Stimulated activated naive B cell treated with anti-CD40 and anti-IgM and Interleukin-4, amounts not matched to agents 10 μg/mL and 1 μg/mL and 100 μg/mL, for 72 hours (primary cell): ENCODE measurements around the gene UACA.
"Not testable (repeated sequence)": the region's sequence is repeated elsewhere in the genome, so short reads cannot be mapped to it uniquely, and the experiment has no call there.

Experiments used
- ATAC-seq, 2 donors: fragments of 150-1000 bp; cut with Tn5 transposase; replicated peaks; 2 replicates each; pipeline ENCODE4 v1.10.0; 2021; ENCODE audit warnings: moderate library complexity in 1 of 2
- DNase-seq: peaks from one replicate; pipeline ENCODE4 v3.0.0; 2021
- H3K27ac Mint-ChIP-seq: one replicate; pipeline ENCODE4 v1.8.0; 2022; ENCODE audit warnings: mild to moderate bottlenecking, mixed read lengths
- H3K27me3 Mint-ChIP-seq, 2 donors: one replicate each; pipeline ENCODE4 v1.8.0; 2022; ENCODE audit warnings: mixed read lengths in 2 of 2
- H3K36me3 Mint-ChIP-seq, 2 donors: one replicate each; pipeline ENCODE4 v1.8.0; 2022; ENCODE audit warnings: mixed read lengths in 2 of 2, mild to moderate bottlenecking in 1 of 2
- H3K4me1 Mint-ChIP-seq, 2 donors: one replicate each; pipeline ENCODE4 v1.8.0; 2022; ENCODE audit warnings: mixed read lengths in 2 of 2, mild to moderate bottlenecking in 1 of 2
- H3K4me3 Mint-ChIP-seq, 2 donors: one replicate each; pipeline ENCODE4 v1.8.0; 2022; ENCODE audit warnings: mild to moderate bottlenecking in 2 of 2, mixed read lengths in 2 of 2, moderate library complexity in 1 of 2
- H3K9me3 Mint-ChIP-seq, 2 donors: one replicate each; pipeline ENCODE4 v1.8.0; 2022; ENCODE audit warnings: mixed read lengths in 2 of 2, mild to moderate bottlenecking in 1 of 2

The UACA gene

DNA sequence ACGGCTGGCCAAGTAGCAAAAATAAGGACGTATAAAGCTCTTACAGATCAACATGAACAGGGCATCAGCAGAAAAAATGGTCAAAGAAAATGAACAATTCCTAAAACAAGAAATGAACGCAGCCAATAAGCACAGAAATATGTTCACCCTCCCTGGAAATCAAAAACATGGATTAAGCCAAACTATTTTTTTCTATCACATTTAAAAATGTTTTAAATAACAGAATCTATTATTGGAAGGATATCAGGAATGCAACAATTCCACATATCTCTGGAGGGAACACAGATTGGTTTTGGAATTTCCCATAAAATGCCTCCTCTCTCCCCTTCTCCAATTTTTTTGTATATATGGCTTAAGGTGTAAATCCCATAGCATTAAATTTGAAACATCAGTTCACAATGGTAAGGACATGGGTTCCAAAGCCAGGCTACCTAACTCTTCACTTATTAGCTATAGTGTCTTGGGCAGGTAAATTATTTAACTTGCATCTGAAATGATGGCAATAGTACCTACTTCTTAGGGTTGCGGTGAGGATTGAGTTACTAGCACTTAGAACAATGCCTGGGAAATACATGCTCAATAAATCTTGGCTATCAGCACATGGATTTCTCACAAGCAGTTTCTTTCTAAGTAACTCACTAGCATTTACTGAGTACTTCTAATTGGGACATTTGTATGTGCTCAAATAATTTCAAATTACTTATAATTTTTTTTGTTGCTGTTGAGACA lies 10.1 kb downstream of the UACA start:
- Mint-ChIP-seq H3K4me1 (peaks cover 2 to 20% of the 10 kb centered on the region in 2 donors), H3K27ac (no peak overlapping the region), H3K4me3 (no peak overlapping the region), H3K27me3 (peaks cover 0 to 4% of the 10 kb centered on the region in 2 donors), H3K9me3 (no peaks in the 10 kb centered on the region), H3K36me3 (no peaks in the 10 kb centered on the region)
- ATAC-seq (no peak), DNase-seq (no peak)

DNA sequence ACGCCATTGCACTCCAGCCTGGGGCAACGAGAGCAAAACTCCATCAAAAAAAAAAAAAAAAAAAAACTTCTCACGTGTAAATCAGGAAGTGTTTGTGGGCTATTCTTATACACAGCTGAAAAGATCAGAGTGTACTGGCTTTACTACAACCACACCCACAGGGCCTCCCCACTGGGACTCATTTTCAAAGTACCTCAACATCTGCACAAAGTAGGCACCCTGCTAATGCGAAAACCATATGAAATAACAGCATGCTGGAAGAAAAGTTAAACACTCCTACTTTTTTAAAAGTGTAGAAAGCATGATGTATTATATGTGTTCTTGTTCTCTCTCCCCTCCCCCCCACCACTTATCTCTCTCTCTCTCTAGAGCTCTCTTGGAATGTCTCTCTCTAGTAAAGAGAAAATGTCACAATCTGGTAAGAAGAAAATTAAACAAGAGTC lies 11.1 kb downstream of the UACA start:
- Mint-ChIP-seq H3K27ac (no peak overlapping the region), H3K27me3 (peaks cover 0 to 4% of the 10 kb centered on the region in 2 donors), H3K9me3 (no peaks in the 10 kb centered on the region), H3K4me3 (no peak overlapping the region), H3K4me1 (peaks cover 2 to 15% of the 10 kb centered on the region in 2 donors), H3K36me3 (no peaks in the 10 kb centered on the region)
- ATAC-seq (peak; percentile 38 to 41), DNase-seq (no peak)

DNA sequence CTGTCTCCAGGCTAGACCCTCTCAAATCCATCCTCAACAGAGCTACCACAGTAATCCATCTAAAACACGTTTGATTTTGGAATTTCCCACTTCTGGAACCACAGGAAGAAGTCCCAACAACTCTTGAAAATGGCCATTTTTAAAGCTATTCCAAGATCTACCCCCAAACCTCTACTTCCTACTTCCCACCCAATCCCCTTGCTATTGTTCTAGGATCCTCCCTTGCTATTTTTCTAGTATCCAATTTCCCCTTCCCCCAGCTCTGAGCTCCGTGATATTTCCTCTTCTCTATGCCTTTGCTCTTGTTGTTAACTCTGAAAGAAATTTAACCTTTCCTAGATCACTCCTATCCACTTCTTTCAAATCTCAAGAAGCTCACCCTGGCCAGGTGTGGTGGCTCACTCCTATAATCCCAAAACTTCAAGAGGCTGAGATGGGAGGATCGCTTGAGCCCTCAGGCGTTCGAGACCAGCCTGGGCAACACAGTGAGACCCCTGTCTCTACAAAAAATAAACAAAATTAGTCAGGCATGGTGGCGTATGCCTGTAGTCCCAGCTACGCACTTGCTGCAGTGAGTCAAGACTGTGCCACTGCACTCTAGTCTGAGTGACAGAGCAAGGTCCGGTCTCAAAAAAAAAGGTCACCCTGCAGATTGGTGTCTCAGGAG lies 13.0 kb downstream of the UACA start:
- peaks cover 2 to 14% of the 10 kb centered on the region in 2 donors for H3K4me1 Mint-ChIP-seq
- peaks cover 0 to 2% of the 10 kb centered on the region in 2 donors for H3K9me3 Mint-ChIP-seq
- no peaks in the 10 kb centered on the region for H3K27me3 Mint-ChIP-seq
- H3K36me3 Mint-ChIP-seq, result peaks cover 0 to 2% of the 10 kb centered on the region in 2 donors
- H3K27ac Mint-ChIP-seq, result no peak overlapping the region
- no peak for ATAC-seq
- H3K4me3 Mint-ChIP-seq, result no peak overlapping the region
- DNase-seq, result no peak

DNA sequence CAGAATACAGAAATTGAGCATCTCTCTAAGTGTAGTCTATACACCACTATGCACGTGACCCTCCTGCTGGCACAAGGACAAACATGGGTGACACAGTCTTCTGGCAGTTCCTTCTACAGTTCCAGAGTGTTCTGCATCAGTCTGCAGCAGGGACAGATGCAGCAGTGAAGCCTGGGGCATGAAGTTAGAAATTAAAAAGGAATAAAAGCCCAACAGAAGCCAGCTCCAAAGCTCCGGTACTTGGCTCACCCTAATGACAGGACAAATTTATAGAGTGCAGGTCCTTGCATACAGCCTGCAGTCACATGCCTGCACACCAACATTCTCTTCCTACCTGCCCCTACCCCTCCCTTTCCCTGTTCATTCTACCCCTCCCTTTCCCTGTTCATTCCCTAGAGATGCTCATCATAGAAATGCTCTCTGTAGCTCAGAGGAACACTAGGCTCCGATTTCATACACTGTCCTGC lies 15.0 kb downstream of the UACA start:
- Mint-ChIP-seq H3K36me3 (peaks cover 0 to 2% of the 10 kb centered on the region in 2 donors), H3K27me3 (no peaks in the 10 kb centered on the region), H3K27ac (no peak overlapping the region), H3K4me1 (peaks cover 2 to 14% of the 10 kb centered on the region in 2 donors), H3K4me3 (no peak overlapping the region), H3K9me3 (peaks cover 0 to 2% of the 10 kb centered on the region in 2 donors)
- DNase-seq, result no peak
- ATAC-seq, result no peak

DNA sequence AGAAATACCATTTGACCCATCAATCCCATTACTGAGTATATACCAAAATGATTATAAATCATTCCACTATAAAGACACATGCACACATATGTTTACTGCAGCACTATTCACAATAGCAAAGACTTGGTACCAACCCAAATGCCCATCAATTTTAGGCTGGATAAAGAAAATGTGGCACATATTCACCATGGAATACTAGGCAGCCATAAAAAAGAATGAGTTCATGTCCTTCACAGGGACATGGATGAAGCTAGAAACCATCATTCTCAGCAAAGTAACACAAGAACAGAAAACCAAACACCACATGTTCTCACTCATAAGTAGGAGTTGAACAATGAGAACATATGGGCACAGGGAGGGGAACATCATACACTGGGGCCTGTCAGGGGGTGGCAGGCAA lies 16.8 kb downstream of the UACA start:
- H3K27ac Mint-ChIP-seq, H3K4me1 Mint-ChIP-seq, H3K27me3 Mint-ChIP-seq, H3K36me3 Mint-ChIP-seq, H3K4me3 Mint-ChIP-seq, H3K9me3 Mint-ChIP-seq, ATAC-seq, DNase-seq: not testable (repeated sequence)

DNA sequence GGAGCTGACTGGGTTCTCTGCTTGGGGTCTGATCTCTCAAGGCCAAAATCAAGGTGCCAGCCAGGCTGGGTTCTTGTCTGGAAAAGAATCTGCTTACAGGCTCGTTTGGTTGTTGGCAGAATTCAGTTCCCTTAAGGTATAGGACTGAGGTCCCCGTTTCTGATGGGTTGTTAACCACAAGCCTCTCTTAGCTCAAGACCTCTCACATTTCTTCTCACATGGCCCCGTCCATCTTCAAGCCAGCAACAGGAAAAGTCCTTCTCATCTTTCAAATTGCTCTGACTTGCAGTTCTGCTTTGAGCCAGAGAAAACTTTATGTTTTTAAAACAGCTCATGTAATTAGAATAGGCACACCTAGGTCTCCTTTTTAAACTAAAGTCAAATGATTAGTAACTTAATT lies 20.4 kb downstream of the UACA start:
- Mint-ChIP-seq H3K27me3 (no peaks in the 10 kb centered on the region), H3K36me3 (peaks cover 0 to 2% of the 10 kb centered on the region in 2 donors), H3K9me3 (peaks cover 0 to 2% of the 10 kb centered on the region in 2 donors), H3K4me1 (peaks cover 9 to 13% of the 10 kb centered on the region in 2 donors), H3K4me3 (no peak overlapping the region), H3K27ac (no peak overlapping the region)
- ATAC-seq (no peak), DNase-seq (no peak)

DNA sequence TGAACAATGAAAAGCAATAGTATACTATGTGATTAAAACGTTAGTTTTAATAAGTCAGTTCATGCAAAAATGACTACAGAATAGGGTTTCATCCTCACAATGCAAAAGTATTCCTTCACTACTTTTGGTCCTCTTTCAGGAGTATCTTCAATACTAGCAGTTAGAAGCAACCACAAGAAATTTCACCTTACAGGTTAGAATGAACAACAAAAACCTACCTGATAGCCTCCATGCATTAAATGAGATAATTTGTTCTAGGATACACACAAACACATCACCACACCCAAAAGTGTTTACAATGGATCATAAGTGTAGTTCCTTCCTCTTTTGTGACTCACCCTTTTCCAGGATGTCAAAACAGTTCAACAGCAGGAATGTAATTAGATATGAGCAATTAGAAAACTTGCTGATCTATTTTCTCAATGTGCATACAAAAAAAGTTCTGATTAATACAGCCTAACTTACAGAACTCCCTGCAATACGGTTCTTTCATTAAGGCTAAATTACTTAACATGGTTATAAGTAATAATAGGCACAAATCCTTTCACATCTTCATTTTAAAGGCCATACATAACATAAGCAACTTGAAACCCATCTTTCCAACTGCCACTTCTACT lies 21.6 kb downstream of the UACA start:
- H3K27me3 Mint-ChIP-seq, result no peaks in the 10 kb centered on the region
- H3K36me3 Mint-ChIP-seq, result peaks cover 0 to 2% of the 10 kb centered on the region in 2 donors
- DNase-seq, result no peak
- H3K4me1 Mint-ChIP-seq, result peaks cover 9 to 13% of the 10 kb centered on the region in 2 donors
- H3K4me3 Mint-ChIP-seq, result no peak overlapping the region
- H3K27ac Mint-ChIP-seq, result no peak overlapping the region
- H3K9me3 Mint-ChIP-seq, result peaks cover 0 to 2% of the 10 kb centered on the region in 2 donors
- no peak for ATAC-seq

DNA sequence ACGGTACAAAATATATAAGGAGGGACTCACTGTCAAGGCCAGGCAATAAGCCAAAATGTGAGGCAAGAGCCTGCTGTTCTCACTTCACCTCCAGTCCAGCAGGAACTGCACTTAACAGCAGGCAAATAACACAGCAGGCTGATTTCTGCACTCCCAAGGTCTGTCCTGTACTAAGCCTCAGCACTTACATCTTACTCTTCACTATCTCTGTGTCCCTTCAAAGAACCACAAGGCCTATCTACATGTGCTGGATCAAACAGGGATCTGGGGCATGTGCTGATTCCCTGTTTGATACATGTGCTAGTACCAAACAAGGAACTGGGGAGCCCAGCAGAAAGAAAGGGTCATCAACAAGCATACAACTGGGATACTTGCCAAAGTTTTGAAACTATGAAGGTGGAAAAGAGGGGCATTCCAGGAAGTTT lies 22.2 kb downstream of the UACA start:
- Mint-ChIP-seq H3K4me3 (no peak overlapping the region), H3K27ac (no peak overlapping the region), H3K4me1 (peaks cover 9 to 13% of the 10 kb centered on the region in 2 donors)

DNA sequence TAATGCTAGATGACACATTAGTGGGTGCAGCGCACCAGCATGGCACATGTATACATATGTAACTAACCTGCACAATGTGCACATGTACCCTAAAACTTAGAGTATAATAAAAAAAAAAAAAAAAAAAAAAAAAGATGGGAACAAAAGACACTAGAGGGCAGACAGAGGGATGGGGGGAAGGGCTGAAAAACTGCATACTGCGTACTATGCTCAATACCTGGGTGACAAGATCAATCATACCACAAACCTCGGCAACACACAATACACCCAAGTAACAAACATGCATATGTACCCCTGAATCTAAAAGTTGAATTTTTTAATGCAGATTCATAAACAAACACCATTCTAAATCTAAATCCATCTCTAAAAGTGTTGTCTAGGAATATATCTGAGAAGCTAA lies 28.3 kb downstream of the UACA start:
- not testable (repeated sequence) for H3K36me3 Mint-ChIP-seq, ATAC-seq, H3K4me3 Mint-ChIP-seq, H3K27ac Mint-ChIP-seq, H3K9me3 Mint-ChIP-seq, DNase-seq, H3K27me3 Mint-ChIP-seq, H3K4me1 Mint-ChIP-seq

More for the DNA sequence above, 22.2 kb downstream of the UACA start:
- Mint-ChIP-seq H3K36me3 (peaks cover 0 to 2% of the 10 kb centered on the region in 2 donors), H3K27me3 (no peaks in the 10 kb centered on the region), H3K9me3 (peaks cover 0 to 2% of the 10 kb centered on the region in 2 donors)
- ATAC-seq (no peak), DNase-seq (no peak)

DNA sequence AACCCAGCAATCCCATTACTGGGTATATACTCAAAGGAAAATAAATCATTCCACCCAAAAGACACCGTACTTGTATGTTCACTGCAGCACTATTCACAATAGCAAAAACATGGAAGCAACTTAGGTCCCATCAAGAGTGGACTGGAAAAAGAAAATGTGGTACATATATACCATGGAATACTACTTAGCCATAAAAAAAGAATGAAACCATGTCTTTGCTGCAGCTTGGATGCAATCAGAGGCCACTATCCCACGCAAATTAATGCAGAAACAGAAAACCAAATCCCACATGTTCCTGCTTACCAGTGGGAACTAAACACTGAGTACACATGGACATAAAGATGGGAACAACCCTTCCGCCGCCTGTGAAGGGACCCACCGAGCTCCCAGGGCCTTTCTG lies 34.2 kb downstream of the UACA start:
- no peak overlapping the region for H3K4me3 Mint-ChIP-seq
- H3K9me3 Mint-ChIP-seq, result peaks cover 0 to 2% of the 10 kb centered on the region in 2 donors
- no peak for DNase-seq
- no peaks in the 10 kb centered on the region for H3K4me1 Mint-ChIP-seq
- H3K36me3 Mint-ChIP-seq, result no peaks in the 10 kb centered on the region
- no peaks in the 10 kb centered on the region for H3K27me3 Mint-ChIP-seq
- ATAC-seq, result no peak
- H3K27ac Mint-ChIP-seq, result no peak overlapping the region

DNA sequence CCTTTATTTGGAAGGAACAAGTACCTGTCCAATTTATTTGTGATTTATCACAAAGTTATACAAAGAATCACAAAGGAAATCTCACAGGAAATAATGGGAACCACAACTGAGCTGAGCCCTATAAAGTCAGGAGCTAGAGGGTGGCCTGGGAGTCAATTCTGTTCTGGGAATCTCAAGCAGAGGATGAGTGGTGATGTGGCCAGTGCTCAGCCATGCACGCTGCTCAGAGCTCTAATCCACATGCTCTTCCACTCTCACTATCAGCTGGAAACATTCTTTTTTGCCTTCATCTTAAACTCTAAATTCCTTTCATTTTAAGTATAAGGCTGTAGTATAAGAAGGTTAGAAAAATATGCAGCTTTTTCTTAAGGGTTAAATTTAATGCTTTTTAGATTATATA lies 36.6 kb downstream of the UACA start:
- Mint-ChIP-seq H3K27me3 (peaks cover 0 to 4% of the 10 kb centered on the region in 2 donors), H3K27ac (no peak overlapping the region), H3K9me3 (peaks cover 0 to 2% of the 10 kb centered on the region in 2 donors), H3K36me3 (no peaks in the 10 kb centered on the region), H3K4me1 (no peaks in the 10 kb centered on the region), H3K4me3 (no peak overlapping the region)
- ATAC-seq (no peak), DNase-seq (no peak)

DNA sequence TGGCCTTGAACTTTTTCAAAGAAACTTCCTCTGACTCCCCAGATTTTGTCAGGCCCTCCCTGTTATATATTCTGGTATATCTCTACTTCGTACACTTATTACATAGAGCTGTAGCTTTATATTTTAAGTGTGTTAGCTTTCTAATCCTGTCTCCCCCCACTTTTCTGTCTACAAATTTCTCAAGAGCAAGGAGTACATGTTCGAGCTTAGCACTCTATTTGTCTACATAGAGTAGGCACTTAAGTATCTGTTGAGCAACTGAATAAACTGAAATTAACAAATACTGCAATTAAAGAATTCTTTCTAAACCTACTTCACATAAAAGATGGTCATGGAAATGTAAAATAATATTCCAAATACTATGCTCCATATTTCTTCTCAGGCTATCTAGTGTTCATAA lies 39.4 kb downstream of the UACA start:
- Mint-ChIP-seq H3K27ac (no peak overlapping the region), H3K4me3 (no peak overlapping the region), H3K36me3 (no peaks in the 10 kb centered on the region), H3K4me1 (peaks cover 0 to 7% of the 10 kb centered on the region in 2 donors), H3K9me3 (no peaks in the 10 kb centered on the region), H3K27me3 (peaks cover 0 to 4% of the 10 kb centered on the region in 2 donors)
- no peak for DNase-seq
- no peak for ATAC-seq

DNA sequence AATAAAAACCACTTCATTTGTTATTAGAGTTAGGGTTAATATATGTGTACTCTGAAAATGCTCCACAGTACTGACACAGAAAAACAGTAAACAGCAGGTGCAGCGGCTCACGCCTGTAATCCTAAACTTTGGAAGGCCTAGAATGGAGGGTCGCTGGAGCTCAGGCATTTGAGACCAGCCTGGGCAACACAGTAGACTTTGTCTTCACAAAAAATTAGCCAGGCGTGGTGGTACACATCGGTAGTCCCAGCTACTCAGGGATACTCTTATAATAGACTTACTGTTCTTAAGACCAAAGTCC lies 40.3 kb downstream of the UACA start:
- DNase-seq, result no peak
- peaks cover 0 to 7% of the 10 kb centered on the region in 2 donors for H3K4me1 Mint-ChIP-seq
- no peak overlapping the region for H3K4me3 Mint-ChIP-seq
- H3K27me3 Mint-ChIP-seq, result peaks cover 0 to 4% of the 10 kb centered on the region in 2 donors
- no peaks in the 10 kb centered on the region for H3K36me3 Mint-ChIP-seq
- H3K9me3 Mint-ChIP-seq, result no peaks in the 10 kb centered on the region
- ATAC-seq, result no peak
- no peak overlapping the region for H3K27ac Mint-ChIP-seq

DNA sequence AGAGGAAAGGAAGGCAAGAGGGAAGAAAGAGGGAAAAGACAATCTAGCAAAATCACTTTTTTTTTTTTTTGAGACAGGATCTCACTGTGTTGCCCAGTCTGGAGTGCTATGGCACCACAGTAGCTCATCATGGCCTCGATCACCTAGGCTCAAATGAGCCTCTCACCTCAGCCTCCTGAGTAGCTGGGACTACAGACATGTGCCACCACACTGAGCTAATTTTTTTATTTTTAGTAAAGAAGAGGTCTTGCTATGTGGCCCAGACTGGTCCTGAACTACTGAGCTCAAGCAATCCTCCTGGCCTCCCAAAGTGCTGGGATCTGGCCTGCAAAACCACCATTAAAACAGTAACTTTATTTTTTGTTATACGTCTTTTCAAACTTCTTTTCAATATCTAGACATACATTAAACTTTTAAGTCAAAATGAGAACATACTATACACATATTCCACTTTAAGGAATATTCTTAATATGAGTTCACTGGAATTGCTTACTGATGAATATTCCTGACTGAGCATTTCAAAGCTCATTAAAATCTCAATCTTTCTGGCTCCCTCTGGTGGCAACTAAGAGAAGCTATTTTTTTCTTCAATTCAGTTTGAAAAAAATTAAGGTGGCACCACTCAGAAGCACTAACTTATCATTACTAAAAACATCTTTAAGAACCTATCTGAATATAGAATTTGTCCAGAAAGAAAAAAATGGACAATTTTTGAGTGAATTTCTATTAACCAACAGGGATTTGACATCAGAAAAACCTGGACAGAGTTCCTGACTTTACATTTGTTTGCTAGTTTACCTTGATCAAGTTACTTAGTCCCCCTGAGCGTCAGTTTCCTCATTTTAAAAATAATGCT lies 40.9 kb downstream of the UACA start:
- peaks cover 0 to 7% of the 10 kb centered on the region in 2 donors for H3K4me1 Mint-ChIP-seq
- H3K27me3 Mint-ChIP-seq, result peaks cover 0 to 4% of the 10 kb centered on the region in 2 donors
- H3K9me3 Mint-ChIP-seq, result no peaks in the 10 kb centered on the region
- H3K4me3 Mint-ChIP-seq, result no peak overlapping the region
- H3K36me3 Mint-ChIP-seq, result no peaks in the 10 kb centered on the region
- H3K27ac Mint-ChIP-seq, result no peak overlapping the region
- ATAC-seq, result no peak
- DNase-seq, result no peak
